IPS DF 6.9 (cell line): Measurements from ENCODE around the gene CUX1.
"Not testable (repeated sequence)": the region's sequence is repeated elsewhere in the genome, so short reads cannot be mapped to it uniquely, and the experiment has no call there.

Source experiments
- DNase-seq: peaks from one replicate; pipeline ENCODE4 v3.0.0-alpha.2; 2013; ENCODE audit warnings: low read depth, low spot score
- H3K27ac ChIP-seq: one replicate; pipeline ENCODE4 v1.5.1; 2013; ENCODE audit warnings: low read length, control low read depth
- H3K27me3 ChIP-seq: 2 replicates; pipeline ENCODE4 v1.6.1; 2013; ENCODE audit warnings: mild to moderate bottlenecking, low read length; ENCODE audit not compliant: control insufficient read depth, insufficient read depth
- H3K36me3 ChIP-seq: 2 replicates; pipeline ENCODE4 v1.6.1; 2013; ENCODE audit warnings: low read length; ENCODE audit not compliant: control insufficient read depth, insufficient read depth
- H3K4me1 ChIP-seq: 2 replicates; pipeline ENCODE4 v1.6.1; 2013; ENCODE audit warnings: low read length; ENCODE audit not compliant: control insufficient read depth, insufficient read depth
- H3K4me3 ChIP-seq: 2 replicates; pipeline ENCODE4 v1.5.1; 2013; ENCODE audit warnings: mild to moderate bottlenecking, low read length
- H3K9me3 ChIP-seq: 2 replicates; pipeline ENCODE4 v1.6.1; 2013; ENCODE audit warnings: low read length, inconsistent platforms; ENCODE audit not compliant: control insufficient read depth, insufficient read depth
- WGBS: extraction: QIAGEN DNeasy Blood & Tissue Kit; methylation state at CpG from one replicate; pipeline ENCODE4 v1.1.7; 2013; ENCODE audit warnings: mixed read lengths, missing lambda C conversion rate; ENCODE audit not compliant: insufficient read length, insufficient coverage; 5-methylcytosine and 5-hydroxymethylcytosine counted together

Gene CUX1

GRCh38 chr7:101929911-101930310 is 112.5 kb downstream of the CUX1 start:
- H3K36me3 ChIP-seq, DNase-seq, H3K27me3 ChIP-seq, H3K27ac ChIP-seq, H3K4me1 ChIP-seq, H3K4me3 ChIP-seq, H3K9me3 ChIP-seq: not testable (repeated sequence)
- WGBS: no CpG with 5 or more reads among the region's 6 CpGs

GRCh38 chr7:101932083-101932482 is 114.7 kb downstream of the CUX1 start:
- no peaks in the 10 kb centered on the region for H3K9me3 ChIP-seq
- H3K4me3 ChIP-seq: no peak overlapping the region
- peaks cover 10% of the 10 kb centered on the region for H3K4me1 ChIP-seq
- no CpG with 5 or more reads among the region's 14 CpGs for WGBS
- no peaks in the 10 kb centered on the region for H3K27me3 ChIP-seq
- no peaks in the 10 kb centered on the region for H3K36me3 ChIP-seq
- DNase-seq: no peak
- no peak overlapping the region for H3K27ac ChIP-seq

DNA sequence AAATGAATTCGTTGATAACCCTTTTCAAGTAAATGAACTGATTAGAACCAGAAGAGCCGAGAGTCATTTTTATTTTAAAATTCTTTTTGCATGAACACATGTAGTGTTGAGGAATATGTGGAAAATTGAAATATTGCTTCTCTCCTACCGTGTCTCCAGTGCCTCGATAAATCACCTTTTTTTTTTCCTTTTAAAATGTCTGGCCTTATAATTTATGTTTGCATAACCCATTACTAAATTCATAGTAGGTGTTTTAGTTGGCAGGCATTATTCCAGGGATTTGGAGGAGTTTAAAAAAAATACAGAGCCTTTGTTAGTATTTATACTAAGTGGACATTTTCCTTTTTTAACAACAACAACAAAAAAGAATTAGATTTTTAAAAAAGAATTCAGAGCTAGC is 115.6 kb downstream of the CUX1 start:
- Histone ChIP-seq H3K9me3 (no peaks in the 10 kb centered on the region), H3K27ac (no peak overlapping the region), H3K4me3 (no peak overlapping the region), H3K36me3 (no peaks in the 10 kb centered on the region), H3K27me3 (no peaks in the 10 kb centered on the region), H3K4me1 (peaks cover 10% of the 10 kb centered on the region)
- no CpG with 5 or more reads among the region's 4 CpGs for WGBS
- DNase-seq: no peak

DNA sequence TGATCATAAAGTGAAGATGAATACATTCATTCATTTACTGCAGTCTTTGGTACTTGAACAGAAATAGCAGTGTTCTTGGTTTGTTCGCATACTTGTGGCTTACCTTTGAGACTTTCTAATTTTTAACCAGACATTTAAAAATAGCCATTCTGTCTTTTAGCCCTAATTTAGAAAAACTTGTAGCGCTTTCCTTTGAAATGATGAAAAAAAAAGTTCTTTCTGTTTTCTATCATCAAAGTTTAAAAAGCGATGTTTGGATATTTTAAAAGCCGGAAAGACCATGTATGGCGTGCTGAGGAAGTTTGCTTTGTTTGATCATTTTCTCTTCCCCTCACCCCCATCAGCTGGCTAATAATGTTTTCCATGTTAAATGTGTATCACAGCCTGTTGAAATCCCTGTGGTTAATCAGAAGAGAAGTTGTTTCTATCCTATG is 116.3 kb downstream of the CUX1 start:
- H3K4me3 ChIP-seq: no peak overlapping the region

GRCh38 chr7:101934618-101935017 is 117.2 kb downstream of the CUX1 start:
- no peak for DNase-seq
- no peaks in the 10 kb centered on the region for H3K27me3 ChIP-seq
- H3K36me3 ChIP-seq: no peaks in the 10 kb centered on the region
- no peaks in the 10 kb centered on the region for H3K9me3 ChIP-seq
- no peak overlapping the region for H3K4me3 ChIP-seq
- H3K27ac ChIP-seq: no peak overlapping the region
- no CpG with 5 or more reads among the region's 11 CpGs for WGBS
- peaks cover 10% of the 10 kb centered on the region for H3K4me1 ChIP-seq

More for the DNA sequence above, 116.3 kb downstream of the CUX1 start:
- no peaks in the 10 kb centered on the region for H3K36me3 ChIP-seq
- H3K27me3 ChIP-seq: no peaks in the 10 kb centered on the region
- no peaks in the 10 kb centered on the region for H3K9me3 ChIP-seq
- no peak for DNase-seq
- WGBS: no CpG with 5 or more reads among the region's 5 CpGs
- no peak overlapping the region for H3K27ac ChIP-seq
- peaks cover 10% of the 10 kb centered on the region for H3K4me1 ChIP-seq

DNA sequence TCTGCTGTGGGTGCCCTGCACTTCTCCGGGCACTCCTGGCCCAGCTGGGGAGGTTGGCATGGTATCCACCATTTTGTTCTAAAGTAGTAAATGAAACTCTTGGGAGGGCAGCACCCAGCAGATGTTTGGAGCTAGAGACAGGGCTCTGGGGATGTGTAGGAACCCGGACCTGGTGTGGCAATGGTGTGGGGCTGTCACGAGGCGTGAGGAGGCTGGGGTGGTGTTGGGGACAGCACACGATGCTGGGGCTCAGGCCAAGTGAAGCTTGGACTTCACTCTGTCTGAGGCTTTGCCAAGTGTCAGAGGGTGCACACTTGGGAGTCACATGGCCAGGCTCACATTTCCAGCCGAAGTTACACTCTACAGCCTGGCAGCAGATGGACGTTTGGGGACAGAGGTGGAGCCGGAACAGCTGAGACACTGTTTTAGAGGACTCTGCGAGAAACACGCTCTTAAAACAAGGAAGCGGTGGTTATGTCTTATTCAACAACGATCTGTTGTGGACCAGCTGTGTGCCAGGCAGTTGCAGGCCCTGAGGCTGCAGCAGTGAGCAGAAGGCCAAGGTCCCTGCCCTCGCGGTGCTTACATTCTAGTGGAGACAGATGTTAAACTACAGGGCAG is 118.2 kb downstream of the CUX1 start:
- WGBS: no CpG with 5 or more reads among the region's 14 CpGs
- H3K9me3 ChIP-seq: no peaks in the 10 kb centered on the region
- H3K4me1 ChIP-seq: peaks cover 10% of the 10 kb centered on the region
- peak overlapping the region; percentile 0 for H3K27ac ChIP-seq
- no peak overlapping the region for H3K4me3 ChIP-seq
- no peaks in the 10 kb centered on the region for H3K27me3 ChIP-seq
- DNase-seq: no peak
- no peaks in the 10 kb centered on the region for H3K36me3 ChIP-seq

DNA sequence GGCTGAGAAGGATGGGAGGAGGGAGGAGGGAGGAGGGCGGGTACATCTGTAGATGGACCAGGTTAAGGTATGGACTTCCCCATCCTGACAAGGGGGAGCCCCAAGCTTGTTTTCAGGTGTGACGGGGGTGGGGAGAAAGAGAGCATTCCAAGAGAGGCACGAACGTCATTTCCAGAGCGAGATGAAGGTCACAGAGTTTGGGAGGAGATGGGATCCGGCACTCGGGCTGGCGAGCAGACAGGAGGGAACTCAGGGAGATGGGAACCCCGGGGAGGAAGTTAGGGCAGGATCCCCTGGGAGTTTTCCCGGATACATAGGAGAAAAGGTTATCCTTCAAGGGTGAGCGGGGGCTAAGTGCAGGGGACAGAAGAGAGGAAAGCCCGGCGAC is 118.8 kb downstream of the CUX1 start:
- H3K4me1 ChIP-seq: peaks cover 10% of the 10 kb centered on the region
- H3K27me3 ChIP-seq: no peaks in the 10 kb centered on the region
- DNase-seq: peak; percentile 48
- no peaks in the 10 kb centered on the region for H3K36me3 ChIP-seq
- no peak overlapping the region for H3K4me3 ChIP-seq
- no peak overlapping the region for H3K27ac ChIP-seq
- no CpG with 5 or more reads among the region's 13 CpGs for WGBS
- H3K9me3 ChIP-seq: no peaks in the 10 kb centered on the region

DNA sequence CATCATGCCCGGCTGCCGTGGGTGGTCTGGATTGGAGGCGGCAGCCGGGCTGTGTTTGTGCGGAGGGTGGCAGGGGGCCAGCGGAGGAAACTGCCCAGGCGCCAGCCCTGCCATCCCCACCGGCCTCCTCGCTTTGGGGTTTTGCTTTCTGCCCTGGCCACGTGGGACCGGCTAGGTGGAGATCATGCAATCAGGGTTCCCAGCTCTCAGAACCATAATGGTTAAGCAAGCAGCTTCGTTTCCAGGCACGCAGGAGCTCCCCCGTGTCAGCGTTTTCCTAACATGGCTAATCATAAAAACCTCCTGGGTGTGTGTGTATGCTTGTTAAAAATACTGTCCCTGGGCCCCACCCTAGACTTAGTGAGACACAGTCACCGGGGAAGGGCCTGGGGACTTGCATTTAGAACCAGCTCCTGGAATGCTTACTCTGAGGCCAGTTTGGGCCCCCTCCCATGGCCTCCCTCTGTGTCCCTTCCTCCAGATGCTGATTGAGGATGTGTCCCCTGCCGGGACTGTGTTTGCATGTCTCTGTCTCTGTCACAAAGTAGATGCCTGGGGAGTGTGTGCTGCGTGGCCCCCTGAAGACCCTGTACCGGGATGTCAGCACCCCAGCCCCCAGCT is 119.3 kb downstream of the CUX1 start:
- Histone ChIP-seq H3K27ac (no peak overlapping the region), H3K36me3 (no peaks in the 10 kb centered on the region), H3K4me1 (peaks cover 11% of the 10 kb centered on the region), H3K9me3 (no peaks in the 10 kb centered on the region), H3K27me3 (no peaks in the 10 kb centered on the region), H3K4me3 (no peak overlapping the region)
- WGBS: no CpG with 5 or more reads among the region's 19 CpGs
- DNase-seq: peak; percentile 80

GRCh38 chr7:101937717-101938514 is 120.5 kb downstream of the CUX1 start:
- WGBS: no CpG with 5 or more reads among the region's 11 CpGs
- H3K4me1 ChIP-seq: peaks cover 14% of the 10 kb centered on the region
- DNase-seq: no peak

DNA sequence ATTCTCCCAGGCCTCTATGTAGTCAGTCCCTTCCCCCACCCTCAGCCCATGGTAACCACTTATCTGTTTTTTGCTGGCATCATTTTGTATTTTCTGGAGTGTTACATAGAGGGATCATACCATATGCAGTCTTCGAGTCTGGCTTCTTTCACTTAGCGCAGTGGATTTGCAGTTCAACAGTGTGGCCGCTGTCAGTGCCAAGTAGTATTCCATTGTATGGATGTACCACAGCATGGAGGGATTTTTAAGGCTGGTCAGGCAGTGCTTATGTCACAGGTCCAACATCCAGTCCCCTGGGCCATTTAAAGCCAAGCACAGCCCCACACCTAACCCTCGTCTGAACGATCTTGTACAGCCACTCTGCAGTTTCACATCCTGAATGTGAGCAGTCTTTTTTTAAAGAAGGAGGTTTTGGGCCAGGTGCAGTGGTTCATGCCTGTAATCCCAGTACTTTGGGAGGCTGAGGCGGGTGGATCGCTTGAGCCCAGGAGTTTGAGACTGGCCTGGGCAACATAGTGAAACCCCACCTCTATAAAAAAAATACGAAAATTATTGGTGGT is 121.8 kb downstream of the CUX1 start:
- no peak overlapping the region for H3K4me3 ChIP-seq
- no CpG with 5 or more reads among the region's 8 CpGs for WGBS
- H3K4me1 ChIP-seq: peaks cover 14% of the 10 kb centered on the region

More at GRCh38 chr7:101937717-101938514, 120.5 kb downstream of the CUX1 start:
- no peaks in the 10 kb centered on the region for H3K27me3 ChIP-seq
- no peaks in the 10 kb centered on the region for H3K36me3 ChIP-seq
- no peak overlapping the region for H3K27ac ChIP-seq
- H3K9me3 ChIP-seq: no peaks in the 10 kb centered on the region
- no peak overlapping the region for H3K4me3 ChIP-seq

More for the DNA sequence above, 121.8 kb downstream of the CUX1 start:
- no peaks in the 10 kb centered on the region for H3K27me3 ChIP-seq
- no peaks in the 10 kb centered on the region for H3K9me3 ChIP-seq
- no peak for DNase-seq
- no peaks in the 10 kb centered on the region for H3K36me3 ChIP-seq
- no peak overlapping the region for H3K27ac ChIP-seq
